ENCODE results near the gene LRRC8C.

Gene LRRC8C

GRCh38 chr1:89632657-89633247 lies at the start of gene LRRC8C:
TSS of gene LRRC8C (plus strand) at chr1:89633120. CDS start at chr1:89686474, 53,354 bp downstream.
- H3K27ac ChIP-seq, result peak within 1 kb of the TSS; percentile 34

DNA sequence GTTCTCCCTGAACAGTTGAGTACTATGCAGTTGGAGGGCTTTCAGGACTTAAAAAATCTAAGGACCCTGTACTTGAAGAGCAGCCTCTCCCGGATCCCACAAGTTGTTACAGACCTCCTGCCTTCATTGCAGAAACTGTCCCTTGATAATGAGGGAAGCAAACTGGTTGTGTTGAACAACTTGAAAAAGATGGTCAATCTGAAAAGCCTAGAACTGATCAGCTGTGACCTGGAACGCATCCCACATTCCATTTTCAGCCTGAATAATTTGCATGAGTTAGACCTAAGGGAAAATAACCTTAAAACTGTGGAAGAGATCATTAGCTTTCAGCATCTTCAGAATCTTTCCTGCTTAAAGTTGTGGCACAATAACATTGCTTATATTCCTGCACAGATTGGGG lies 48.7 kb upstream of the LRRC8C start:
- H3K27me3 ChIP-seq (replicated peaks), result no peaks in the 10 kb centered on the region
- no peaks in the 10 kb centered on the region for H3K36me3 ChIP-seq (replicated peaks)
- in situ Hi-C loops (cut with HindIII; ENCODE audit: low pct_ligation_motif_present, low sequenced_read_pairs), result no loop called here
- no peak for DNase-seq
- H3K4me3 ChIP-seq (ENCODE audit: low read depth, low read length), result no peak overlapping the region
- H3K27ac ChIP-seq, result no peak overlapping the region
- TF ChIP-seq, protein P1, sequence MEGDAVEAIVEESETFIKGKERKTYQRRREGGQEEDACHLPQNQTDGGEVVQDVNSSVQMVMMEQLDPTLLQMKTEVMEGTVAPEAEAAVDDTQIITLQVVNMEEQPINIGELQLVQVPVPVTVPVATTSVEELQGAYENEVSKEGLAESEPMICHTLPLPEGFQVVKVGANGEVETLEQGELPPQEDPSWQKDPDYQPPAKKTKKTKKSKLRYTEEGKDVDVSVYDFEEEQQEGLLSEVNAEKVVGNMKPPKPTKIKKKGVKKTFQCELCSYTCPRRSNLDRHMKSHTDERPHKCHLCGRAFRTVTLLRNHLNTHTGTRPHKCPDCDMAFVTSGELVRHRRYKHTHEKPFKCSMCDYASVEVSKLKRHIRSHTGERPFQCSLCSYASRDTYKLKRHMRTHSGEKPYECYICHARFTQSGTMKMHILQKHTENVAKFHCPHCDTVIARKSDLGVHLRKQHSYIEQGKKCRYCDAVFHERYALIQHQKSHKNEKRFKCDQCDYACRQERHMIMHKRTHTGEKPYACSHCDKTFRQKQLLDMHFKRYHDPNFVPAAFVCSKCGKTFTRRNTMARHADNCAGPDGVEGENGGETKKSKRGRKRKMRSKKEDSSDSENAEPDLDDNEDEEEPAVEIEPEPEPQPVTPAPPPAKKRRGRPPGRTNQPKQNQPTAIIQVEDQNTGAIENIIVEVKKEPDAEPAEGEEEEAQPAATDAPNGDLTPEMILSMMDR (IDR thresholded peaks at IDR 0.05; ENCODE audit: low read depth, low read length, missing control alignments), result no peak

More at GRCh38 chr1:89632657-89633247, at the start of gene LRRC8C:
- peak; percentile 32 for DNase-seq
- H3K36me3 ChIP-seq (replicated peaks), result no peaks in the 10 kb centered on the region
- H3K27me3 ChIP-seq (replicated peaks), result no peaks in the 10 kb centered on the region
- peak within 1 kb of the TSS; percentile 89 for H3K4me3 ChIP-seq (ENCODE audit: low read depth, low read length)
- TF ChIP-seq, protein P1 (IDR thresholded peaks at IDR 0.05; ENCODE audit: low read depth, low read length, missing control alignments), result no peak
- in situ Hi-C loops (cut with HindIII; ENCODE audit: low pct_ligation_motif_present, low sequenced_read_pairs), result no loop called here

- no peak overlapping the region for H3K27ac ChIP-seq
- H3K4me3 ChIP-seq (ENCODE audit: low read depth, low read length), result no peak overlapping the region
- H3K36me3 ChIP-seq (replicated peaks), result no peaks in the 10 kb centered on the region
- in situ Hi-C loops (cut with HindIII; ENCODE audit: low pct_ligation_motif_present, low sequenced_read_pairs), result no loop called here
- DNase-seq, result no peak
- TF ChIP-seq, protein P1 (IDR thresholded peaks at IDR 0.05; ENCODE audit: low read depth, low read length, missing control alignments), result no peak
- H3K27me3 ChIP-seq (replicated peaks), result no peaks in the 10 kb centered on the region
Measured at GRCh38 chr1:89584781-89585180, 48.1 kb upstream of the LRRC8C start.

- no peak overlapping the region for H3K4me3 ChIP-seq (ENCODE audit: low read depth, low read length)
- no peak overlapping the region for H3K27ac ChIP-seq
- in situ Hi-C loops (cut with HindIII; ENCODE audit: low pct_ligation_motif_present, low sequenced_read_pairs), result no loop called here
- no peak for DNase-seq
- TF ChIP-seq, protein P1 (IDR thresholded peaks at IDR 0.05; ENCODE audit: low read depth, low read length, missing control alignments), result no peak
- no peaks in the 10 kb centered on the region for H3K36me3 ChIP-seq (replicated peaks)
- no peaks in the 10 kb centered on the region for H3K27me3 ChIP-seq (replicated peaks)
Measured at GRCh38 chr1:89587729-89588161, 45.2 kb upstream of the LRRC8C start.

GRCh38 chr1:89588480-89588879 lies 44.4 kb upstream of the LRRC8C start:
- Histone ChIP-seq H3K27ac (no peak overlapping the region), H3K36me3 (replicated peaks) (no peaks in the 10 kb centered on the region), H3K27me3 (replicated peaks) (no peaks in the 10 kb centered on the region), H3K4me3 (ENCODE audit: low read depth, low read length) (no peak overlapping the region)
- no peak for DNase-seq
- TF ChIP-seq, protein P1 (IDR thresholded peaks at IDR 0.05; ENCODE audit: low read depth, low read length, missing control alignments), result no peak
- in situ Hi-C loops (cut with HindIII; ENCODE audit: low pct_ligation_motif_present, low sequenced_read_pairs), result no loop called here

DNA sequence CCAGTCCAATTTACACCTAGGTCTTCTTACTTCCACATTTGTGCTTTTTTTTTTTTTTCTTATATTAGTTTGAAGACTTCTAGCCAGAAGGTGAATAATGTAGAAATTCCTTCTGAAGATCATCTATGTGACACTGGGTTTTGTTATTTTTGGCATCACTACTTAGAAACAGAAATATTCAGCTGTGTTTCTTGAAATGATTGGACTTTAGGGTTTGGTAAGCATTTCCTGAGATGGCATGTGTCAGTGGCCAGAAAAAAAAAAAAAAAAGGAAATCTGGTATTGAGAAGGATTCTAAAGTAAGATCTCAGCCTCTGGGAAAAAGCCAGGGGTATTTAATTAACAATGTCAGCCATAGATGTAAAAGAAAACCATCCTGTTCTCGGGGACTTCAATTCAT lies 43.4 kb upstream of the LRRC8C start:
- in situ Hi-C loops (cut with HindIII; ENCODE audit: low pct_ligation_motif_present, low sequenced_read_pairs), result no loop called here
- TF ChIP-seq, protein P1 (IDR thresholded peaks at IDR 0.05; ENCODE audit: low read depth, low read length, missing control alignments), result no peak
- Histone ChIP-seq H3K27ac (no peak overlapping the region), H3K36me3 (replicated peaks) (no peaks in the 10 kb centered on the region), H3K27me3 (replicated peaks) (no peaks in the 10 kb centered on the region), H3K4me3 (ENCODE audit: low read depth, low read length) (no peak overlapping the region)
- no peak for DNase-seq
